Measurements from ENCODE around the gene AKIRIN1. TPM values are rescaled to one million over a fixed set of nuclear protein-coding genes. Genes with fewer than 3 reads are reported as not detected.
"Not testable (repeated sequence)": the region's sequence is repeated elsewhere in the genome, so short reads cannot be mapped to it uniquely, and the experiment has no call there.

Gene AKIRIN1
- total and polyA plus RNA-seq, 5 donors from 2014 or later = 97.9 to 109 (median 100.0) TPM

DNA sequence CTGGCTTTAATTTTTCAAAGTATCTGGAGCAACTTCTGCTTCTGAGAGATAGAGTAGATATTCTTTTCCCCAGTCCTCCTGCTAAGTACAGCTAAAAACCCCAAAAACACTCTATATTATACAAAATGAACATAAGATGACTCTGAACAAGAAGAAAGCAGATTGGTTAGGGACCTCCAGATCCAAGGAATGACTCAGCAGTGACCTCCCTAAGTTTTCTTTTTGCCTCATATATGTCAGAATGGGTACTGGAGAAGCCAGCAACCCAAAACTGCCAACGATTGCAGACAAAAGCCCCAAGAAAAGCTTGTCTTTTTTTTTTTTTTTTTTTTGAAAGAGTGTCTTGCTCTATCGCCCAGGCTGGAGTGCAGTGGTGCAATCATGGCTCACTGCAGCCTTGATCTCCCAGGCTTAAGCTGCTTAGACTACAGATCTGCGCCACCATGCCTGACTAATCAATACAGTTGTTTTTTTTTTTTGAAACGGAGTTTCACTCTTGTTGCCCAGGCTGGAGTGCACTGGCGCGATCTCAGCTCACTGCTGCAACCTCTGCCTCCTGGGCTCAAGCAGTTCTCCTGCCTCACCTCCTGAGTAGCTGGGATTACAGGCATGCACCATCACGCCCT is 57.8 kb downstream of the AKIRIN1 start:
- ATAC-seq (ENCODE audit: low read depth in 2 of 2) (no peak), DNase-seq (no peak)
- no peak overlapping the region for H3K27ac ChIP-seq (ENCODE audit: insufficient read depth, low read length, poor library complexity, severe bottlenecking)
- H3K36me3 ChIP-seq (ENCODE audit: control insufficient read depth, insufficient read depth, low read length) = peaks cover 8% of the 10 kb centered on the region
- H3K27me3 ChIP-seq (ENCODE audit: control insufficient read depth, insufficient read depth, low read length) = no peaks in the 10 kb centered on the region
- Mint-ChIP-seq H3K27ac (peak overlapping the region in 1 of 3 donors; percentile 31), H3K4me1 (peaks cover 5 to 18% (median 11%) of the 10 kb centered on the region in 4 donors), H3K4me3 (no peak overlapping the region), H3K27me3 (no peaks in the 10 kb centered on the region), H3K36me3 (peaks cover 17% of the 10 kb centered on the region), H3K9me3 (no peaks in the 10 kb centered on the region)
- no peaks in the 10 kb centered on the region for H3K4me1 ChIP-seq (ENCODE audit: control insufficient read depth, insufficient read depth, low read length, poor library complexity, severe bottlenecking)
- no peaks in the 10 kb centered on the region for H3K9me3 ChIP-seq (ENCODE audit: control insufficient read depth in 2 of 2, low read length in 2 of 2)
- H3K4me3 ChIP-seq (ENCODE audit: low read depth, low read length) = no peak overlapping the region

GRCh38 chr1:39050001-39050400 is 58.9 kb downstream of the AKIRIN1 start:
- Mint-ChIP-seq H3K9me3 (no peaks in the 10 kb centered on the region), H3K4me3 (no peak overlapping the region), H3K27ac (no peak overlapping the region), H3K27me3 (no peaks in the 10 kb centered on the region), H3K4me1 (peaks cover 5 to 18% (median 11%) of the 10 kb centered on the region in 4 donors), H3K36me3 (peaks cover 16% of the 10 kb centered on the region)
- Histone ChIP-seq H3K4me1 (ENCODE audit: control insufficient read depth, insufficient read depth, low read length, poor library complexity, severe bottlenecking) (no peaks in the 10 kb centered on the region), H3K27ac (ENCODE audit: insufficient read depth, low read length, poor library complexity, severe bottlenecking) (no peak overlapping the region), H3K9me3 (ENCODE audit: control insufficient read depth in 2 of 2, low read length in 2 of 2) (no peaks in the 10 kb centered on the region), H3K36me3 (ENCODE audit: control insufficient read depth, insufficient read depth, low read length) (peaks cover 8% of the 10 kb centered on the region), H3K4me3 (ENCODE audit: low read depth, low read length) (no peak overlapping the region), H3K27me3 (ENCODE audit: control insufficient read depth, insufficient read depth, low read length) (no peaks in the 10 kb centered on the region)
- no peak for ATAC-seq (ENCODE audit: low read depth in 2 of 2)
- no peak for DNase-seq

GRCh38 chr1:39051193-39051850 is 60.2 kb downstream of the AKIRIN1 start:
- not testable (repeated sequence) for H3K27me3 ChIP-seq (ENCODE audit: control insufficient read depth, insufficient read depth, low read length); H3K4me3 ChIP-seq (ENCODE audit: low read depth, low read length); H3K36me3 ChIP-seq (ENCODE audit: control insufficient read depth, insufficient read depth, low read length); H3K9me3 ChIP-seq (ENCODE audit: control insufficient read depth in 2 of 2, low read length in 2 of 2); H3K9me3 Mint-ChIP-seq; H3K27me3 Mint-ChIP-seq; H3K4me1 ChIP-seq (ENCODE audit: control insufficient read depth, insufficient read depth, low read length, poor library complexity, severe bottlenecking); H3K27ac ChIP-seq (ENCODE audit: insufficient read depth, low read length, poor library complexity, severe bottlenecking); ATAC-seq (ENCODE audit: low read depth in 2 of 2); H3K4me3 Mint-ChIP-seq
- peaks cover 5 to 18% (median 11%) of the 10 kb centered on the region in 4 donors for H3K4me1 Mint-ChIP-seq
- peaks cover 12% of the 10 kb centered on the region for H3K36me3 Mint-ChIP-seq
- H3K27ac Mint-ChIP-seq = peak overlapping the region in 2 of 3 donors; percentile 67
- peak in 1 of 3 donors; percentile 34 for DNase-seq

DNA sequence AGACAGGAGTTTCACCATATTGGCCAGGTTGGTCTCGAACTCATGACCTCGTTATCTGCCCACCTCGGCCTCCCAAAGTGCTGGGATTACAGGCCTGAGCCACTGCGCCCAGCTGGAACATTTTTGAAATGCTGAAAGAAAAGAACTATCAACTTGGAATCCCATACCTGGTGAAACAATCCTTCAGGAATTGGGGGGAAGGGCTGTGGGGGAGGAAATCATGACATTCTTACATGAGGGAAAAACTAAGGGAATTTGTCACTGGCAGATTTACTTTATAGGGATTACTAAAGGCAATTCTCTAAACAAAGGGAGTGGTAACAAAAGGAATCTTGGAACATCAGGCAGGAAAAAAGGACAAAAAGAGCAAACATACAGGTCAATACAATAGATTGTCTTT is 60.9 kb downstream of the AKIRIN1 start:
- no peak for ATAC-seq (ENCODE audit: low read depth in 2 of 2)
- Mint-ChIP-seq H3K4me3 (no peak overlapping the region), H3K36me3 (peaks cover 17% of the 10 kb centered on the region), H3K27ac (no peak overlapping the region), H3K27me3 (no peaks in the 10 kb centered on the region), H3K4me1 (peaks cover 5 to 18% (median 11%) of the 10 kb centered on the region in 4 donors), H3K9me3 (no peaks in the 10 kb centered on the region)
- Histone ChIP-seq H3K27me3 (ENCODE audit: control insufficient read depth, insufficient read depth, low read length) (no peaks in the 10 kb centered on the region), H3K27ac (ENCODE audit: insufficient read depth, low read length, poor library complexity, severe bottlenecking) (no peak overlapping the region), H3K4me1 (ENCODE audit: control insufficient read depth, insufficient read depth, low read length, poor library complexity, severe bottlenecking) (no peaks in the 10 kb centered on the region), H3K9me3 (ENCODE audit: control insufficient read depth in 2 of 2, low read length in 2 of 2) (no peaks in the 10 kb centered on the region), H3K4me3 (ENCODE audit: low read depth, low read length) (no peak overlapping the region), H3K36me3 (ENCODE audit: control insufficient read depth, insufficient read depth, low read length) (peaks cover 8% of the 10 kb centered on the region)
- no peak for DNase-seq

GRCh38 chr1:39055213-39055710 is 64.2 kb downstream of the AKIRIN1 start:
- ATAC-seq (ENCODE audit: low read depth in 2 of 2); H3K4me1 ChIP-seq (ENCODE audit: control insufficient read depth, insufficient read depth, low read length, poor library complexity, severe bottlenecking); H3K27me3 ChIP-seq (ENCODE audit: control insufficient read depth, insufficient read depth, low read length); DNase-seq; H3K9me3 Mint-ChIP-seq; H3K27ac ChIP-seq (ENCODE audit: insufficient read depth, low read length, poor library complexity, severe bottlenecking); H3K27me3 Mint-ChIP-seq; H3K4me3 ChIP-seq (ENCODE audit: low read depth, low read length); H3K9me3 ChIP-seq (ENCODE audit: control insufficient read depth in 2 of 2, low read length in 2 of 2); H3K4me3 Mint-ChIP-seq; H3K36me3 Mint-ChIP-seq; H3K36me3 ChIP-seq (ENCODE audit: control insufficient read depth, insufficient read depth, low read length): not testable (repeated sequence)
- Mint-ChIP-seq H3K27ac (peak overlapping the region in 1 of 3 donors; percentile 56), H3K4me1 (peaks cover 5 to 13% (median 11%) of the 10 kb centered on the region in 4 donors)

Other genes with a start within 250 kb of the AKIRIN1 start
- 17.2 TPM for gene RRAGC, start 131.5 kb upstream of the AKIRIN1 start, total RNA-seq
- 10 to 100 TPM in 1 of 4 donors, 1 to 10 TPM in 3; 6.1 to 10.5 (median 8.1) TPM for gene RRAGC, start 131.5 kb upstream of the AKIRIN1 start, polyA plus RNA-seq
- 8.3 TPM for gene MYCBP, start 117.9 kb upstream of the AKIRIN1 start, total RNA-seq
- 10 to 100 TPM; 60.0 to 68.6 (median 63.2) TPM for gene MYCBP, start 117.9 kb upstream of the AKIRIN1 start, polyA plus RNA-seq
- not detected for gene GJA9, start 109.7 kb upstream of the AKIRIN1 start, total RNA-seq
- gene GJA9, start 109.7 kb upstream of the AKIRIN1 start, polyA plus RNA-seq = not detected
- not detected for gene RHBDL2, start 49.4 kb upstream of the AKIRIN1 start, total RNA-seq
- gene RHBDL2, start 49.4 kb upstream of the AKIRIN1 start, polyA plus RNA-seq = under 1 TPM in 2 of 4 donors, not detected in 2; 0.10 TPM
- 101 TPM for gene NDUFS5, start 35.1 kb downstream of the AKIRIN1 start, total RNA-seq
- 100 to 1,000 TPM; 612 to 867 (median 641) TPM for gene NDUFS5, start 35.1 kb downstream of the AKIRIN1 start, polyA plus RNA-seq
- 431 TPM for gene MACF1, start 213.4 kb downstream of the AKIRIN1 start, total RNA-seq
- 10 to 100 TPM; 21.8 to 26.9 (median 24.7) TPM for gene MACF1, start 213.4 kb downstream of the AKIRIN1 start, polyA plus RNA-seq

All from CD4-positive, CD25-positive, alpha-beta regulatory T cell (primary cell).